Fibroblast of mammary gland (primary cell): Measurements from ENCODE around the gene KRT5.

Experiments
- DNase-seq: peaks from one replicate; pipeline ENCODE4 v3.0.0-alpha.2; 2010; ENCODE audit warnings: low read depth
- H3K4me3 ChIP-seq: 2 replicates; pipeline ENCODE4 v1.5.1; 2011; ENCODE audit warnings: low read depth, mild to moderate bottlenecking, low read length, moderate library complexity; ENCODE audit not compliant: control insufficient read depth
- CTCF ChIP-seq: conservative IDR thresholded peaks from 2 replicates; pipeline ENCODE4 v1.5.1; 2011; ENCODE audit warnings: low read depth, low read length, inconsistent platforms; ENCODE audit not compliant: control insufficient read depth, insufficient read depth

Gene KRT5

GRCh38 chr12:52521568-52522266 lies 1.5 kb upstream of the KRT5 start:
- TF ChIP-seq CTCF: no peak
- DNase-seq: peak; percentile 23
- no peak overlapping the region for H3K4me3 ChIP-seq

- no peak for TF ChIP-seq CTCF
- no peak for DNase-seq
- H3K4me3 ChIP-seq: no peak overlapping the region
These were observed 977 bp upstream of the KRT5 start for GRCh38 chr12:52521175-52521567.

GRCh38 chr12:52519387-52519703 lies 849 bp downstream of the KRT5 start:
- DNase-seq: no peak
- H3K4me3 ChIP-seq: no peak overlapping the region
- TF ChIP-seq CTCF: no peak

- no peak for TF ChIP-seq CTCF
- no peak overlapping the region for H3K4me3 ChIP-seq
- DNase-seq: no peak
These were observed 1.4 kb downstream of the KRT5 start for GRCh38 chr12:52518574-52519386.

GRCh38 chr12:52517888-52518287 lies 2.3 kb downstream of the KRT5 start:
- no peak for DNase-seq
- no peak overlapping the region for H3K4me3 ChIP-seq
- no peak for TF ChIP-seq CTCF

- no peak for TF ChIP-seq CTCF
- no peak overlapping the region for H3K4me3 ChIP-seq
- DNase-seq: no peak
These were observed 3.0 kb downstream of the KRT5 start for GRCh38 chr12:52517005-52517835.
